ENCODE measurements around the gene SLC35B1. TPM values are rescaled to one million over a fixed set of nuclear protein-coding genes. Genes with fewer than 3 reads are reported as not detected.
A peak's percentile ranks its signal among the peaks of the same experiment; 100 is the strongest.

SLC35B1 gene
- total and polyA plus RNA-seq, 10 of the 15 experiments (the other 5 are each of a cell fraction or from before 2014, with no cell fraction given): 40.0 to 113 (median 51.6) TPM

DNA sequence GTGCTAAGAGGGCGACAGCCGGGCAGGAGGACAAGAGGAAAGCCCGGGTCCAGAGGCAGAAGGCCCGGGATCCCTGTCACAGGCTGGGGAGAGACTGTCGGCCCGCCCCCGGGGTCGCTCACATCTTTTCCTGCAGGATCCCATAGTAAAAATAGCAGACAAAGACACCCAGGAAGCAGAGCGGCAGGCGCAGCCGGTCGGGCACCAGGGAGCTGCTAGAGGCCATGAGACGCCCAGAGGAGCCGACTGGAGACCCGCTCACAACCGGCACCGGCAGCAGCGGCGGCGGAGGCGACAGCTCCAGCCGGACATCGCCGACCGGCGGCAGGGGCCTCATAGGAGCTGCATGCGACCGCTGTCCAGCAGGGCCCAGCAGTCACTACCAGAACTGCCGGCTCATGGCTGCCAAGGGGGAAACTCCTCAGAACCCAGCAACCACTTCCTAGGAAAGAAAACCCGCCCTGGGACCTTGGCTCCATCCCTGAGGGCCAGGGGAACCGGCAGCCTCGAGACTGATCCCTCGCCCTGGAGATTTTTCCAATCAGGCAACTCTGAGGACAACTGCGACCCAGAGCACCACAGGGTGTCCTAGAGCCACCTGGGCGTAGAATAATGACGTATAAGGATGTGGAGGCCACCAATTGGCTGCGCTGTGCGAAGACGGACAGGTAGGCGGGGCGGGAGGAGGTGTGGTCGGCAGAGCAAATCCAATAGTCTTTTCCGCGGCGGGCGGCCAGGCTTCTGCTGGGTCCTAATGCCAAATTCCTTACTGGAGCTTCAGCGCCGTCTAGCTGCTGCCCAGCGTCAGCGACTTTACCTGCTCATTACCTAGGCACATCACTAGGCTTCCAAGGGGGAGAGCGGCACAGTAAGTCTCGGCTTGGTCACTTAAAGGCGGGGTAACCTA lies at the start of gene SLC35B1 (continued):
- TF ChIP-seq FOXM1 (IDR thresholded peaks at IDR 0.05; ENCODE audit: low read depth, low read length) (0 out of 2 replicates have a peak, but pooled peaks have one; percentile 69), RB1 (IDR thresholded peaks at IDR 0.05; ENCODE audit: borderline replicate concordance) (peak; percentile 89; the same call in 1 of the 2 replicates), FOXK2 (IDR thresholded peaks at IDR 0.05) (peak; percentile 86), SUZ12 (IDR thresholded peaks at IDR 0.05; ENCODE audit: unreplicated experiment) (no peak), CEBPZ (IDR thresholded peaks at IDR 0.05; ENCODE audit: low read depth, low read length) (no peak; the same call in 1 of the 2 replicates), MYC (IDR thresholded peaks at IDR 0.05; ENCODE audit: insufficient read depth, insufficient read length, insufficient replicate concordance, low read length, severe bottlenecking) (peak; percentile 97), NR2C1 (IDR thresholded peaks at IDR 0.05) (peak; percentile 49; the same call in 1 of the 2 replicates), IRF4 (IDR thresholded peaks at IDR 0.05; ENCODE audit: low read depth, low read length) (0 out of 2 replicates have a peak, but pooled peaks have one; percentile 57), ELK1 (IDR thresholded peaks at IDR 0.05; ENCODE audit: low read depth, low read length) (peak; percentile 16; the same call in 1 of the 2 replicates), TCF3 (IDR thresholded peaks at IDR 0.05; ENCODE audit: borderline replicate concordance, insufficient read depth, low read depth, low read length) (no peak), POU2F2 (IDR thresholded peaks at IDR 0.05; ENCODE audit: borderline replicate concordance, low read depth, low read length) (peak; percentile 72; the same call in 1 of the 3 replicates), NFYA (IDR thresholded peaks at IDR 0.05; ENCODE audit: borderline replicate concordance, low read depth, low read length) (no peak), HDAC2 (IDR thresholded peaks at IDR 0.05) (no peak), SMAD1 (IDR thresholded peaks at IDR 0.05; ENCODE audit: low read depth, partially characterized antibody) (no peak), ATF7 (IDR thresholded peaks at IDR 0.05; ENCODE audit: low read depth) (peak; percentile 93), CBFB (IDR thresholded peaks at IDR 0.05; ENCODE audit: low read depth) (peak; percentile 96), PBX3 (IDR thresholded peaks at IDR 0.05; ENCODE audit: insufficient replicate concordance, low read depth, low read length) (peak; percentile 92)
- TF ChIP-seq, protein P1, sequence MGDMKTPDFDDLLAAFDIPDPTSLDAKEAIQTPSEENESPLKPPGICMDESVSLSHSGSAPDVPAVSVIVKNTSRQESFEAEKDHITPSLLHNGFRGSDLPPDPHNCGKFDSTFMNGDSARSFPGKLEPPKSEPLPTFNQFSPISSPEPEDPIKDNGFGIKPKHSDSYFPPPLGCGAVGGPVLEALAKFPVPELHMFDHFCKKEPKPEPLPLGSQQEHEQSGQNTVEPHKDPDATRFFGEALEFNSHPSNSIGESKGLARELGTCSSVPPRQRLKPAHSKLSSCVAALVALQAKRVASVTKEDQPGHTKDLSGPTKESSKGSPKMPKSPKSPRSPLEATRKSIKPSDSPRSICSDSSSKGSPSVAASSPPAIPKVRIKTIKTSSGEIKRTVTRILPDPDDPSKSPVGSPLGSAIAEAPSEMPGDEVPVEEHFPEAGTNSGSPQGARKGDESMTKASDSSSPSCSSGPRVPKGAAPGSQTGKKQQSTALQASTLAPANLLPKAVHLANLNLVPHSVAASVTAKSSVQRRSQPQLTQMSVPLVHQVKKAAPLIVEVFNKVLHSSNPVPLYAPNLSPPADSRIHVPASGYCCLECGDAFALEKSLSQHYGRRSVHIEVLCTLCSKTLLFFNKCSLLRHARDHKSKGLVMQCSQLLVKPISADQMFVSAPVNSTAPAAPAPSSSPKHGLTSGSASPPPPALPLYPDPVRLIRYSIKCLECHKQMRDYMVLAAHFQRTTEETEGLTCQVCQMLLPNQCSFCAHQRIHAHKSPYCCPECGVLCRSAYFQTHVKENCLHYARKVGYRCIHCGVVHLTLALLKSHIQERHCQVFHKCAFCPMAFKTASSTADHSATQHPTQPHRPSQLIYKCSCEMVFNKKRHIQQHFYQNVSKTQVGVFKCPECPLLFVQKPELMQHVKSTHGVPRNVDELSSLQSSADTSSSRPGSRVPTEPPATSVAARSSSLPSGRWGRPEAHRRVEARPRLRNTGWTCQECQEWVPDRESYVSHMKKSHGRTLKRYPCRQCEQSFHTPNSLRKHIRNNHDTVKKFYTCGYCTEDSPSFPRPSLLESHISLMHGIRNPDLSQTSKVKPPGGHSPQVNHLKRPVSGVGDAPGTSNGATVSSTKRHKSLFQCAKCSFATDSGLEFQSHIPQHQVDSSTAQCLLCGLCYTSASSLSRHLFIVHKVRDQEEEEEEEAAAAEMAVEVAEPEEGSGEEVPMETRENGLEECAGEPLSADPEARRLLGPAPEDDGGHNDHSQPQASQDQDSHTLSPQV (IDR thresholded peaks at IDR 0.05): peak; percentile 94
